ENCODE data around the gene EPN3.

DNA sequence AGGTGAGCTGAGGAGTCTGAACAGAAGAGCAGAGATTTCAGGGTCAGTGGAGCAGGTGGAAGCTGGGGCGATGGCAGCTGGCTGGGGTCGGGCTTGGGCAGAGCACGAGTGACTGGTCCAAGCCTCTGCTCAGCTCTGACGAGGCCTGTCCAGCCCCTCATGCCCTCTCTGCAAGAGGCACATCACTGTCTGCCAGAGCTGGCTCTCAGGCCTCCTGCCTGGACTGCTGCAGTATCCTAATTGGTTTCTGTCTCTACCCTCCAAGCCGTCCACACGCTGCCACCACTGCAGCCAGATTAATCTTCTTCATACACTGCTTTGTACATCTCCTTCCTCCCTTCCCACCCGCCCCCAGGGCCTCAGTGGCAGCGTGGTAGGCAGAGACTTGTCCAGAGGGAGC is 53.4 kb downstream of the EPN3 start:
- TF ChIP-seq ELF4 (IDR thresholded peaks at IDR 0.05) (no peak), TARDBP (IDR thresholded peaks at IDR 0.05) (no peak), ZNF384 (IDR thresholded peaks at IDR 0.05) (no peak), SUZ12 (IDR thresholded peaks at IDR 0.05) (no peak), HDGF (IDR thresholded peaks at IDR 0.05; ENCODE audit: borderline replicate concordance) (no peak), FOXM1 (IDR thresholded peaks at IDR 0.05; ENCODE audit: borderline replicate concordance) (no peak), FOXA1 (IDR thresholded peaks at IDR 0.05) (no peak), SP1 (IDR thresholded peaks at IDR 0.05) (no peak)

Data from HEK293T (cell line).